ENCODE results near the gene SCRN2. TPM values are rescaled to one million over a fixed set of nuclear protein-coding genes. Genes with fewer than 3 reads are reported as not detected.

The SCRN2 gene
- total RNA-seq, 1 experiment from 2014 or later: 16.2 TPM

GRCh38 chr17:47837401-47838039, 3.6 kb downstream of the SCRN2 start:
- no peak overlapping the region for H3K27ac Mint-ChIP-seq (ENCODE audit: low read depth, unreplicated experiment)
- H3K36me3 Mint-ChIP-seq (ENCODE audit: insufficient read depth, unreplicated experiment): no peaks in the 10 kb centered on the region
- no peak overlapping the region for H3K4me3 Mint-ChIP-seq (ENCODE audit: unreplicated experiment)
- no peaks in the 10 kb centered on the region for H3K9me3 Mint-ChIP-seq (ENCODE audit: unreplicated experiment)
- DNase-seq (ENCODE audit: unreplicated experiment): no peak
- ChIA-PET POLR2A (no interaction called here), CTCF (interaction anchor here (0.5 to 1.6 kb wide), 5 partner anchors 7 to 195 kb away, joined by 3 to 5 read pairs (median 3); no protein-coding TSS in a partner anchor)
- no peak for TF ChIP-seq CTCF (IDR thresholded peaks at IDR 0.05; ENCODE audit: unreplicated experiment)
- BruUV-seq (replicated peaks): no TSS peak
- no peaks in the 10 kb centered on the region for H3K27me3 Mint-ChIP-seq (ENCODE audit: insufficient read depth, unreplicated experiment)
- intact Hi-C loops (cut with micrococcal nuclease): no loop called here
- no peaks in the 10 kb centered on the region for H3K4me1 Mint-ChIP-seq (ENCODE audit: insufficient read depth, unreplicated experiment)

DNA sequence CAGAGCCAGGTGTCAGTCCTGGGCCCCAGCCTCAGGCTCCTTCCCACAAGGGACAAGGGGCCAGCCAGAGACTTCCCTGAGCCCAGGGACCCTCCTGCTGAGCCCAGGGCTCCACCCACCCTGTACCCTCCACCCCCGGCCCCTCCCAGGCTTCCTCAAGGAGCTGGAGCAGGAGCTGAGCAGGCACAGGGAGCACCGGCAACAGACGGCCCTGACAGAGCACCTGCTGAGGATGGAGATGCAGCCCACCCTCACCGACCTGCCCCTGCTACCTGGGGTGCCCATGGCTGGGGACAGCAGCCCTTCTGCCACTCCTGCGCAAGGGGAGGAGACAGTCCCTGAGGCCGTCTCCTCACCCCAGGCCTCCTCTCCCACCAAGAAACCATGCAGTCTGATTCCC, 4.5 kb downstream of the SCRN2 start:
- Mint-ChIP-seq H3K4me3 (ENCODE audit: unreplicated experiment) (no peak overlapping the region), H3K36me3 (ENCODE audit: insufficient read depth, unreplicated experiment) (no peaks in the 10 kb centered on the region), H3K27ac (ENCODE audit: low read depth, unreplicated experiment) (no peak overlapping the region), H3K9me3 (ENCODE audit: unreplicated experiment) (no peaks in the 10 kb centered on the region), H3K4me1 (ENCODE audit: insufficient read depth, unreplicated experiment) (peaks cover 9% of the 10 kb centered on the region), H3K27me3 (ENCODE audit: insufficient read depth, unreplicated experiment) (no peaks in the 10 kb centered on the region)
- CTCF ChIA-PET: interaction anchor here (0.8 to 1.6 kb wide), 3 partner anchors 8 to 181 kb away, joined by 3 to 5 read pairs (median 3); no protein-coding TSS in a partner anchor
- BruUV-seq (replicated peaks): no TSS peak
- no peak for DNase-seq (ENCODE audit: unreplicated experiment)
- TF ChIP-seq CTCF (IDR thresholded peaks at IDR 0.05; ENCODE audit: unreplicated experiment): no peak
- intact Hi-C loops (cut with micrococcal nuclease): no loop called here
- POLR2A ChIA-PET: no interaction called here

- ChIA-PET CTCF (interaction anchor here (0.6 to 1.7 kb wide), 3 partner anchors 8 to 180 kb away, joined by 3 read pairs; no protein-coding TSS in a partner anchor), POLR2A (no interaction called here)
- DNase-seq (ENCODE audit: unreplicated experiment): no peak
- Mint-ChIP-seq H3K4me3 (ENCODE audit: unreplicated experiment) (no peak overlapping the region), H3K9me3 (ENCODE audit: unreplicated experiment) (no peaks in the 10 kb centered on the region), H3K27me3 (ENCODE audit: insufficient read depth, unreplicated experiment) (no peaks in the 10 kb centered on the region), H3K27ac (ENCODE audit: low read depth, unreplicated experiment) (no peak overlapping the region), H3K4me1 (ENCODE audit: insufficient read depth, unreplicated experiment) (peaks cover 10% of the 10 kb centered on the region), H3K36me3 (ENCODE audit: insufficient read depth, unreplicated experiment) (no peaks in the 10 kb centered on the region)
- intact Hi-C loops (cut with micrococcal nuclease): no loop called here
- BruUV-seq (replicated peaks): no TSS peak
- no peak for TF ChIP-seq CTCF (IDR thresholded peaks at IDR 0.05; ENCODE audit: unreplicated experiment)
Measured at GRCh38 chr17:47834756-47835155, 6.3 kb downstream of the SCRN2 start.

GRCh38 chr17:47831934-47832327, 9.1 kb downstream of the SCRN2 start:
- no TSS peak for BruUV-seq (replicated peaks)
- Mint-ChIP-seq H3K4me3 (ENCODE audit: unreplicated experiment) (peak overlapping the region; percentile 83), H3K9me3 (ENCODE audit: unreplicated experiment) (no peaks in the 10 kb centered on the region), H3K36me3 (ENCODE audit: insufficient read depth, unreplicated experiment) (peaks cover 20% of the 10 kb centered on the region), H3K27me3 (ENCODE audit: insufficient read depth, unreplicated experiment) (no peaks in the 10 kb centered on the region), H3K4me1 (ENCODE audit: insufficient read depth, unreplicated experiment) (peaks cover 10% of the 10 kb centered on the region), H3K27ac (ENCODE audit: low read depth, unreplicated experiment) (no peak overlapping the region)
- ChIA-PET CTCF (interaction anchor here (0.6 to 1.8 kb wide), 2 partner anchors 9 to 188 kb away, joined by 4 to 7 read pairs; partner anchors contain the start of gene SCRN2), POLR2A (interaction anchor here (0.6 to 3.4 kb wide), 18 partner anchors 9 to 513 kb away, joined by 3 to 38 read pairs (median 4); partner anchors contain the start of genes CDK5RAP3, KPNB1, OSBPL7 and PNPO)
- intact Hi-C loops (cut with micrococcal nuclease): loop anchor here (1.0 kb wide), 1 partner anchor 56 kb away; no protein-coding TSS in a partner anchor
- no peak for TF ChIP-seq CTCF (IDR thresholded peaks at IDR 0.05; ENCODE audit: unreplicated experiment)
- no peak for DNase-seq (ENCODE audit: unreplicated experiment)

Data from MCF 10A (cell line).